ENCODE measurements around the gene NFIB.

NFIB gene

GRCh38 chr9:14158916-14159315 is 155.0 kb downstream of the NFIB start:
- H3K4me1 ChIP-seq = no peaks in the 10 kb centered on the region
- H3K27me3 ChIP-seq = no peaks in the 10 kb centered on the region
- no peak for TF ChIP-seq Cebpa-rat (IDR thresholded peaks at IDR 0.05)
- no peak overlapping the region for H3K4me2 ChIP-seq
- no peaks in the 10 kb centered on the region for H3K9me3 ChIP-seq (replicated peaks in 1 of 11)
- H3K4me3 ChIP-seq = no peak overlapping the region
- H3K36me3 ChIP-seq = no peaks in the 10 kb centered on the region
- H3K27ac ChIP-seq = no peak overlapping the region
- no peaks in the 10 kb centered on the region for H4K20me1 ChIP-seq
- no peak overlapping the region for H3K9ac ChIP-seq

GRCh38 chr9:14158136-14158813 is 155.7 kb downstream of the NFIB start:
- Histone ChIP-seq H3K9me3 (replicated peaks in 1 of 11) (no peaks in the 10 kb centered on the region), H3K4me1 (no peaks in the 10 kb centered on the region), H3K27ac (no peak overlapping the region), H3K9ac (no peak overlapping the region), H3K27me3 (no peaks in the 10 kb centered on the region), H3K4me3 (no peak overlapping the region), H3K4me2 (no peak overlapping the region), H4K20me1 (no peaks in the 10 kb centered on the region), H3K36me3 (no peaks in the 10 kb centered on the region)
- TF ChIP-seq Cebpa-rat (IDR thresholded peaks at IDR 0.05) = no peak

GRCh38 chr9:14157191-14157590 is 156.8 kb downstream of the NFIB start:
- Histone ChIP-seq H4K20me1 (no peaks in the 10 kb centered on the region), H3K4me2 (no peak overlapping the region)
- no peak for TF ChIP-seq Cebpa-rat (IDR thresholded peaks at IDR 0.05)

GRCh38 chr9:14156046-14156445 is 157.9 kb downstream of the NFIB start:
- Histone ChIP-seq H3K9me3 (replicated peaks in 1 of 11) (no peaks in the 10 kb centered on the region), H3K4me2 (no peak overlapping the region), H3K9ac (no peak overlapping the region), H4K20me1 (no peaks in the 10 kb centered on the region), H3K36me3 (no peaks in the 10 kb centered on the region), H3K27me3 (no peaks in the 10 kb centered on the region), H3K4me1 (no peaks in the 10 kb centered on the region), H3K27ac (no peak overlapping the region), H3K4me3 (no peak overlapping the region)
- TF ChIP-seq Cebpa-rat (IDR thresholded peaks at IDR 0.05) = no peak

More at GRCh38 chr9:14157191-14157590, 156.8 kb downstream of the NFIB start:
- no peaks in the 10 kb centered on the region for H3K27me3 ChIP-seq
- H3K36me3 ChIP-seq = no peaks in the 10 kb centered on the region
- H3K27ac ChIP-seq = no peak overlapping the region
- H3K4me3 ChIP-seq = no peak overlapping the region
- H3K9ac ChIP-seq = no peak overlapping the region
- no peaks in the 10 kb centered on the region for H3K4me1 ChIP-seq
- H3K9me3 ChIP-seq (replicated peaks in 1 of 11) = no peaks in the 10 kb centered on the region

- H3K4me2 ChIP-seq = no peak overlapping the region
- H3K27ac ChIP-seq = no peak overlapping the region
- H3K4me3 ChIP-seq = no peak overlapping the region
- H3K4me1 ChIP-seq = no peaks in the 10 kb centered on the region
- H3K9ac ChIP-seq = no peak overlapping the region
- TF ChIP-seq Cebpa-rat (IDR thresholded peaks at IDR 0.05) = no peak
- H3K9me3 ChIP-seq (replicated peaks in 1 of 11) = no peaks in the 10 kb centered on the region
- no peaks in the 10 kb centered on the region for H3K36me3 ChIP-seq
- H3K27me3 ChIP-seq = no peaks in the 10 kb centered on the region
- H4K20me1 ChIP-seq = no peaks in the 10 kb centered on the region
Observed at GRCh38 chr9:14155237-14155636, 158.7 kb downstream of the NFIB start.

GRCh38 chr9:14153310-14153720 is 160.6 kb downstream of the NFIB start:
- H3K27me3 ChIP-seq = no peaks in the 10 kb centered on the region
- H3K4me3 ChIP-seq = no peak overlapping the region
- H3K36me3 ChIP-seq = no peaks in the 10 kb centered on the region
- H3K9me3 ChIP-seq (replicated peaks in 1 of 11) = no peaks in the 10 kb centered on the region
- no peak for TF ChIP-seq Cebpa-rat (IDR thresholded peaks at IDR 0.05)
- no peak overlapping the region for H3K9ac ChIP-seq
- no peaks in the 10 kb centered on the region for H3K4me1 ChIP-seq
- H3K4me2 ChIP-seq = no peak overlapping the region
- H4K20me1 ChIP-seq = no peaks in the 10 kb centered on the region
- H3K27ac ChIP-seq = no peak overlapping the region

- no peak overlapping the region for H3K4me3 ChIP-seq
- no peaks in the 10 kb centered on the region for H3K4me1 ChIP-seq
- no peak overlapping the region for H3K27ac ChIP-seq
- H3K9ac ChIP-seq = no peak overlapping the region
- no peaks in the 10 kb centered on the region for H3K27me3 ChIP-seq
- no peaks in the 10 kb centered on the region for H3K9me3 ChIP-seq (replicated peaks in 1 of 11)
- no peaks in the 10 kb centered on the region for H4K20me1 ChIP-seq
- H3K36me3 ChIP-seq = no peaks in the 10 kb centered on the region
- no peak for TF ChIP-seq Cebpa-rat (IDR thresholded peaks at IDR 0.05)
- H3K4me2 ChIP-seq = no peak overlapping the region
Observed at GRCh38 chr9:14151451-14151850, 162.5 kb downstream of the NFIB start.

GRCh38 chr9:14148501-14149103 is 165.3 kb downstream of the NFIB start:
- Histone ChIP-seq H3K9ac (no peak overlapping the region), H3K36me3 (no peaks in the 10 kb centered on the region)

GRCh38 chr9:14147738-14148137 is 166.2 kb downstream of the NFIB start:
- no peak overlapping the region for H3K27ac ChIP-seq
- no peaks in the 10 kb centered on the region for H4K20me1 ChIP-seq
- H3K4me1 ChIP-seq = no peaks in the 10 kb centered on the region
- H3K27me3 ChIP-seq = no peaks in the 10 kb centered on the region
- no peaks in the 10 kb centered on the region for H3K36me3 ChIP-seq
- H3K9me3 ChIP-seq (replicated peaks in 1 of 11) = no peaks in the 10 kb centered on the region
- H3K9ac ChIP-seq = no peak overlapping the region
- no peak overlapping the region for H3K4me3 ChIP-seq
- no peak for TF ChIP-seq Cebpa-rat (IDR thresholded peaks at IDR 0.05)
- H3K4me2 ChIP-seq = no peak overlapping the region

More at GRCh38 chr9:14148501-14149103, 165.3 kb downstream of the NFIB start:
- H4K20me1 ChIP-seq = no peaks in the 10 kb centered on the region
- H3K4me2 ChIP-seq = no peak overlapping the region
- H3K9me3 ChIP-seq (replicated peaks in 1 of 11) = no peaks in the 10 kb centered on the region
- no peak overlapping the region for H3K4me3 ChIP-seq
- no peak for TF ChIP-seq Cebpa-rat (IDR thresholded peaks at IDR 0.05)
- no peak overlapping the region for H3K27ac ChIP-seq
- H3K27me3 ChIP-seq = no peaks in the 10 kb centered on the region
- H3K4me1 ChIP-seq = no peaks in the 10 kb centered on the region

GRCh38 chr9:14146201-14146874 is 167.6 kb downstream of the NFIB start:
- no peaks in the 10 kb centered on the region for H3K27me3 ChIP-seq
- H4K20me1 ChIP-seq = no peaks in the 10 kb centered on the region
- H3K36me3 ChIP-seq = no peaks in the 10 kb centered on the region
- no peak overlapping the region for H3K27ac ChIP-seq
- no peak for TF ChIP-seq Cebpa-rat (IDR thresholded peaks at IDR 0.05)
- no peak overlapping the region for H3K9ac ChIP-seq
- H3K4me1 ChIP-seq = no peaks in the 10 kb centered on the region
- no peak overlapping the region for H3K4me3 ChIP-seq
- H3K9me3 ChIP-seq (replicated peaks in 1 of 11) = peaks cover 0 to 9% (median 4%) of the 10 kb centered on the region in 11 experiments; a peak in 4 of 22 replicates
- H3K4me2 ChIP-seq = no peak overlapping the region

Measured in BLaER1 treated with 17β-estradiol and CSF1 and Interleukin-3, amounts not matched to agents 10 nM and 100 nM (cell line).